ENCODE results near the gene C2CD4B.

GRCh38 chr15:62187425-62187824 lies 22.3 kb upstream of the C2CD4B start:
- no peak for TF ChIP-seq CTCF (IDR thresholded peaks at IDR 0.05)
- TF ChIP-seq POLR2A (IDR thresholded peaks at IDR 0.05): no peak
- TF ChIP-seq POLR2AphosphoS5 (IDR thresholded peaks at IDR 0.05): no peak
- no peak for TF ChIP-seq EP300 (IDR thresholded peaks at IDR 0.05)
